Nephron (organoid): ENCODE measurements around the gene KIF3B.

ENCODE experiments used
- H3K27ac Mint-ChIP-seq, 3 experiments: 2 replicates each; pipeline ENCODE4 v1.8.0; 2020; ENCODE audit warnings: mixed read lengths in 3 of 3, mild to moderate bottlenecking in 2 of 3, moderate library complexity in 1 of 3
- H3K27me3 Mint-ChIP-seq: 2 replicates; pipeline ENCODE4 v1.8.0; 2021; ENCODE audit warnings: low read depth, mild to moderate bottlenecking, moderate library complexity, mixed read lengths
- H3K36me3 Mint-ChIP-seq: 2 replicates; pipeline ENCODE4 v1.8.0; 2020; ENCODE audit warnings: low read depth, mixed read lengths
- H3K4me1 Mint-ChIP-seq: 2 replicates; pipeline ENCODE4 v1.8.0; 2020; ENCODE audit warnings: mixed read lengths
- H3K4me3 Mint-ChIP-seq, 3 experiments: 2 replicates each; pipeline ENCODE4 v1.8.0; 2020; ENCODE audit warnings: mild to moderate bottlenecking in 3 of 3, mixed read lengths in 3 of 3, moderate library complexity in 2 of 3
- H3K9me3 Mint-ChIP-seq: 2 replicates; pipeline ENCODE4 v1.8.0; 2020; ENCODE audit warnings: mixed read lengths
- TF ChIP-seq, protein P1 (sequence below), 3 experiments: fragments of 200-600 bp; sonication (generic); IDR thresholded peaks; one replicate each; pipeline ENCODE4 v1.5.0; 2021; ENCODE audit warnings: antibody characterized with exemption in 3 of 3; ENCODE audit not compliant: unreplicated experiment in 3 of 3

KIF3B gene

GRCh38 chr20:32236048-32236533 lies 41.4 kb upstream of the KIF3B start:
- TF ChIP-seq, protein P1, sequence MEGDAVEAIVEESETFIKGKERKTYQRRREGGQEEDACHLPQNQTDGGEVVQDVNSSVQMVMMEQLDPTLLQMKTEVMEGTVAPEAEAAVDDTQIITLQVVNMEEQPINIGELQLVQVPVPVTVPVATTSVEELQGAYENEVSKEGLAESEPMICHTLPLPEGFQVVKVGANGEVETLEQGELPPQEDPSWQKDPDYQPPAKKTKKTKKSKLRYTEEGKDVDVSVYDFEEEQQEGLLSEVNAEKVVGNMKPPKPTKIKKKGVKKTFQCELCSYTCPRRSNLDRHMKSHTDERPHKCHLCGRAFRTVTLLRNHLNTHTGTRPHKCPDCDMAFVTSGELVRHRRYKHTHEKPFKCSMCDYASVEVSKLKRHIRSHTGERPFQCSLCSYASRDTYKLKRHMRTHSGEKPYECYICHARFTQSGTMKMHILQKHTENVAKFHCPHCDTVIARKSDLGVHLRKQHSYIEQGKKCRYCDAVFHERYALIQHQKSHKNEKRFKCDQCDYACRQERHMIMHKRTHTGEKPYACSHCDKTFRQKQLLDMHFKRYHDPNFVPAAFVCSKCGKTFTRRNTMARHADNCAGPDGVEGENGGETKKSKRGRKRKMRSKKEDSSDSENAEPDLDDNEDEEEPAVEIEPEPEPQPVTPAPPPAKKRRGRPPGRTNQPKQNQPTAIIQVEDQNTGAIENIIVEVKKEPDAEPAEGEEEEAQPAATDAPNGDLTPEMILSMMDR (IDR thresholded peaks at IDR 0.05; ENCODE audit: unreplicated experiment in 3 of 3): no peak
- Mint-ChIP-seq H3K4me3 (no peak overlapping the region), H3K36me3 (peaks cover 48% of the 10 kb centered on the region), H3K4me1 (peaks cover 6% of the 10 kb centered on the region), H3K27me3 (no peaks in the 10 kb centered on the region), H3K27ac (peak overlapping the region in 1 of 3 experiments; percentile 54), H3K9me3 (no peaks in the 10 kb centered on the region)

GRCh38 chr20:32236819-32237218 lies 40.6 kb upstream of the KIF3B start:
- H3K36me3 Mint-ChIP-seq: peaks cover 41% of the 10 kb centered on the region
- TF ChIP-seq, protein P1 (IDR thresholded peaks at IDR 0.05; ENCODE audit: unreplicated experiment in 3 of 3): no peak
- peaks cover 4% of the 10 kb centered on the region for H3K4me1 Mint-ChIP-seq

DNA sequence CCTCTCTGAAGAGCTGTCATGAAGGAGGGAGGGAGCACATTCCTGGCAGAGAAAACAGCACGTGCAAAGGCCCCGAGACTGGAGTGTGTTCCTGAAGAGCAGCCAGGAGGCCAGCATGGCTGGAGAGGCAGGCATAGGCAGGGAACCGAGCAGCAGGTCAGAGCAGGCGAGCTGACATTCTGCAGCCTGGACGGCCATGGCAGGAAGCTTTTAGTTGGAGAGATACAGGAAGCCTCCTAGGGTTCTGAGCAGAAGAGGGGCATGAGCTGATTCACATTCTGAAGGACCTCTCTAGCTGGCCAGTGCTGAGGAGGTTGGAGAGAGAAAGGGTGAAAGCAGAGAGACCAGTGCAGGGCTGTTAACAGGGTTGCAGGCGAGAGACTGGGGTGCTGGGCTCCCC lies 40.0 kb upstream of the KIF3B start:
- H3K4me1 Mint-ChIP-seq: no peaks in the 10 kb centered on the region
- no peaks in the 10 kb centered on the region for H3K9me3 Mint-ChIP-seq
- no peaks in the 10 kb centered on the region for H3K27me3 Mint-ChIP-seq
- no peak overlapping the region for H3K4me3 Mint-ChIP-seq
- peaks cover 35% of the 10 kb centered on the region for H3K36me3 Mint-ChIP-seq
- peak overlapping the region in 1 of 3 experiments; percentile 5 for H3K27ac Mint-ChIP-seq
- TF ChIP-seq, protein P1 (IDR thresholded peaks at IDR 0.05; ENCODE audit: unreplicated experiment in 3 of 3): no peak

More at GRCh38 chr20:32236819-32237218, 40.6 kb upstream of the KIF3B start:
- H3K9me3 Mint-ChIP-seq: no peaks in the 10 kb centered on the region
- no peaks in the 10 kb centered on the region for H3K27me3 Mint-ChIP-seq
- H3K27ac Mint-ChIP-seq: peak overlapping the region in 1 of 3 experiments; percentile 5
- H3K4me3 Mint-ChIP-seq: no peak overlapping the region

DNA sequence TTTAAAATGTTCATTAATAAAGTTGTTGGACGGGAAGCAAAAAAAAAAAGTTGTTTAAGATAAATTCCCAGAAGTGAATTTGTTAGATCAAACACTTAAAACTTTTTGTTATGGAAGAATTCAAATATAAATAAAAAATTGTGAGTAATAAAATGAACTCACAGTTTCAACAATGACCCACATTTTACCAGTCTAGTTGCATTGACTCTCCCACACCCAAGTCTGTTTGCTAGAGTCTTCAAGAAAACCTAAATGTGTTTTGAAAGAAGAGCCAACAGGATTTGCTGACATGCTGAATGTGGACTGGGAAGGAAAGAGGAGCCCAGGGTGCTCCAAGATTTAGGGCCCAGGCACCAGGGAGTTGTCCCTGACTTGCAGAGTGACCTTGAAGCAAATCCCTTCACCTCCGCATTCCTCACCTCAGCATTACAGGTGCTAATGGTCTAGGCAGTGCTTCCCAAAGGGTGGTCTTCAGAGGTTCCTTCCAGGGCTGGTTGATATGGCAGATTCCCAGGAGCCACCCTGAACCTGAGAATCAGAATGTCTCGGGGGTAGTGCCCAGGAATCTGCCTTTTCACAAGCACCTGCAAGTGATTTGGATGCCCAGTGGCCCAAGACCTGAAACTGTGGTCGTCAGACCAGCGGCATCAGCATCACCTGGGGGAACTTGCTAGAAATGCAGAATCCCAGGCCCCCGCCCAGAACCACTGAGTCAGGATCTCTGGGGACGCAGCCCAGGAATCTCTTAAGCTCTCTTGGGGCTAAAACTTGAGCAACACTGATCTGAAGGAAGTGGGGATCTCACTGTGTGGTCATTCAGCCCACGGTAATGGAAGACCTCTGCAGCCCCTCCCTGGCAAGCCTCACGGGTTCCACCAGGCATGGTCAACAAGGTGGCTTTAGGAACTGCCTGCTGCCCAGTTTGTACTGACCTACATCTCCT lies 38.7 kb upstream of the KIF3B start:
- Mint-ChIP-seq H3K36me3 (peaks cover 22% of the 10 kb centered on the region), H3K4me3 (no peak overlapping the region), H3K27ac (no peak overlapping the region), H3K27me3 (no peaks in the 10 kb centered on the region), H3K4me1 (no peaks in the 10 kb centered on the region), H3K9me3 (no peaks in the 10 kb centered on the region)
- TF ChIP-seq, protein P1 (IDR thresholded peaks at IDR 0.05; ENCODE audit: unreplicated experiment in 3 of 3): no peak

DNA sequence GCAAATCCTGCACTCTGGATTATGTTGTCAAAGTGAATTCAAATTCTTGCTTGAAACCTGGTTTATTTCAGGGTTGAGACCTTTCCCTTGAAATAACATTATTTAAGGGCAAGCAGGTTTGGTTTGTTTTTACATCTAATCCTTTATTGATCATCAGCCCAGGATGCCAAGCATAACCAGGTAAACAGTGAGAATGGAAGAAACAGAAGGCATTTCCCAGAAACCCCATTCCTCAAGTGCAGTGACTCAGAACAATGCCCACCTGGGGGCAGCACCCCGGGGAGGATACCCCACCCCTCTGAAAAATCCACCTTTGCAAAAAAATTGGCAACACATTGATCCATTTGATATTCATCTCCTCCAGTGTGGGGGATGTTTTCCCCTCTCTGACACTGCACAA lies 37.2 kb upstream of the KIF3B start:
- H3K36me3 Mint-ChIP-seq: peaks cover 10% of the 10 kb centered on the region

More for the DNA sequence above, 37.2 kb upstream of the KIF3B start:
- no peaks in the 10 kb centered on the region for H3K4me1 Mint-ChIP-seq
- no peak overlapping the region for H3K4me3 Mint-ChIP-seq
- H3K27ac Mint-ChIP-seq: peak overlapping the region in 2 of 3 experiments; percentile 57 to 60
- TF ChIP-seq, protein P1 (IDR thresholded peaks at IDR 0.05; ENCODE audit: unreplicated experiment in 3 of 3): no peak
- no peaks in the 10 kb centered on the region for H3K9me3 Mint-ChIP-seq
- no peaks in the 10 kb centered on the region for H3K27me3 Mint-ChIP-seq
